GM23338 (cell line): ENCODE measurements around the gene FCRLA. TPM values are rescaled to one million over a fixed set of nuclear protein-coding genes. Genes with fewer than 3 reads are reported as not detected.

Experiments
- ATAC-seq: fragments of 200-7000 bp; cut with Tn5 transposase; 3 replicates; pipeline ENCODE4 v1.9.1; 2020
- DNase-seq: peaks from one replicate; pipeline ENCODE4 v3.0.0-alpha.2; 2015; ENCODE audit warnings: low spot score
- H2AFZ ChIP-seq: fragments of 200-600 bp; sonication (generic); 2 replicates; pipeline ENCODE4 v1.8.0; 2016; ENCODE audit warnings: antibody characterized with exemption, mild to moderate bottlenecking, moderate library complexity
- H3F3A ChIP-seq: fragments of 200-600 bp; sonication (generic); replicated peaks from 2 replicates; pipeline ENCODE4 v1.8.0; 2017; ENCODE audit warnings: antibody characterized with exemption, mixed run types, low read depth
- H3K27ac ChIP-seq: fragments of 200-600 bp; sonication (generic); 2 replicates; pipeline ENCODE4 v1.6.1; 2016; ENCODE audit warnings: low read depth
- H3K27me3 ChIP-seq: fragments of 200-600 bp; sonication (generic); 2 replicates; pipeline ENCODE4 v1.8.0; 2016; ENCODE audit warnings: mild to moderate bottlenecking, mixed run types, moderate library complexity; ENCODE audit not compliant: insufficient read depth
- H3K36me3 ChIP-seq: fragments of 200-600 bp; sonication (generic); 2 replicates; pipeline ENCODE4 v1.8.0; 2016; ENCODE audit warnings: mild to moderate bottlenecking; ENCODE audit not compliant: insufficient read depth
- H3K4me1 ChIP-seq: fragments of 200-600 bp; sonication (generic); 2 replicates; pipeline ENCODE4 v1.8.0; 2016; ENCODE audit warnings: mild to moderate bottlenecking, moderate library complexity; ENCODE audit not compliant: insufficient read depth
- H3K4me2 ChIP-seq: fragments of 200-600 bp; sonication (generic); 2 replicates; pipeline ENCODE4 v1.7.1; 2017; ENCODE audit warnings: mixed run types
- H3K4me3 ChIP-seq: fragments of 200-600 bp; sonication (generic); 2 replicates; pipeline ENCODE4 v1.6.1; 2016; ENCODE audit warnings: mixed run types
- H3K79me2 ChIP-seq: fragments of 200-600 bp; sonication (generic); replicated peaks from 2 replicates; pipeline ENCODE4 v1.8.0; 2017; ENCODE audit warnings: mild to moderate bottlenecking; ENCODE audit not compliant: insufficient read depth
- H3K9me2 ChIP-seq: fragments of 200-600 bp; sonication (generic); 2 replicates; pipeline ENCODE4 v1.8.0; 2017; ENCODE audit not compliant: insufficient read depth
- H4K20me1 ChIP-seq: fragments of 200-600 bp; sonication (generic); replicated peaks from 2 replicates; pipeline ENCODE4 v1.8.0; 2017; ENCODE audit warnings: mild to moderate bottlenecking; ENCODE audit not compliant: insufficient read depth
- H3K27ac Mint-ChIP-seq: 2 replicates; pipeline ENCODE4 v1.8.0; 2020; ENCODE audit warnings: inconsistent platforms, mild to moderate bottlenecking, moderate library complexity, mixed read lengths
- H3K27me3 Mint-ChIP-seq: 3 replicates; pipeline ENCODE4 v1.8.0; 2022; ENCODE audit warnings: low read depth, mild to moderate bottlenecking, moderate library complexity, mixed read lengths, inconsistent platforms; ENCODE audit not compliant: insufficient read depth, poor library complexity
- H3K36me3 Mint-ChIP-seq: 3 replicates; pipeline ENCODE4 v1.8.0; 2021; ENCODE audit warnings: low read depth, mild to moderate bottlenecking, inconsistent platforms, moderate library complexity, mixed read lengths
- H3K4me1 Mint-ChIP-seq: 3 replicates; pipeline ENCODE4 v1.8.0; 2020; ENCODE audit warnings: mild to moderate bottlenecking, inconsistent platforms, mixed read lengths
- H3K4me3 Mint-ChIP-seq: 3 replicates; pipeline ENCODE4 v1.8.0; 2021; ENCODE audit warnings: moderate library complexity, mild to moderate bottlenecking, inconsistent platforms, mixed read lengths
- H3K9me3 Mint-ChIP-seq: 3 replicates; pipeline ENCODE4 v1.8.0; 2020; ENCODE audit warnings: moderate library complexity, mild to moderate bottlenecking, inconsistent platforms, mixed read lengths
- CREB1 ChIP-seq: fragments of 250-450 bp; sonication (Bioruptor Pico); IDR thresholded peaks from 2 replicates; pipeline ENCODE4 v1.5.0; 2020; ENCODE audit warnings: low read depth, mild to moderate bottlenecking, moderate library complexity
- CTCF ChIP-seq, 2 experiments: fragments of 200-600 bp in 1 of 2; sonication (generic) in 1 of 2; conservative IDR thresholded peaks; 2 replicates each; pipeline versions ENCODE4 v1.5.1 to v1.6.1; 2016 to 2017; ENCODE audit warnings: antibody characterized with exemption in 2 of 2, low read depth in 2 of 2, mild to moderate bottlenecking in 2 of 2, moderate library complexity in 1 of 2
- EZH2 ChIP-seq: fragments of 200-600 bp; sonication (generic); IDR thresholded peaks from one replicate; pipeline ENCODE4 v1.8.0; 2017; ENCODE audit warnings: antibody characterized with exemption, mild to moderate bottlenecking, low read depth; ENCODE audit not compliant: unreplicated experiment
- EZH2phosphoT487 ChIP-seq: fragments of 200-600 bp; sonication (generic); IDR thresholded peaks from one replicate; pipeline ENCODE4 v1.8.1; 2018; ENCODE audit warnings: antibody characterized with exemption; ENCODE audit not compliant: unreplicated experiment
- JUNB ChIP-seq: IDR thresholded peaks from one replicate; pipeline ENCODE4 v1.6.1; 2016; ENCODE audit warnings: antibody characterized with exemption; ENCODE audit not compliant: unreplicated experiment
- NANOG ChIP-seq: IDR thresholded peaks from 2 replicates; pipeline ENCODE4 v1.6.1; 2016; ENCODE audit warnings: antibody characterized with exemption, borderline replicate concordance
- POLR2AphosphoS5 ChIP-seq: IDR thresholded peaks from 2 replicates; pipeline ENCODE4 v1.6.1; 2016; ENCODE audit warnings: antibody characterized with exemption, low read depth
- REST ChIP-seq: IDR thresholded peaks from one replicate; pipeline ENCODE4 v1.6.1; 2018; ENCODE audit warnings: antibody characterized with exemption; ENCODE audit not compliant: unreplicated experiment
- STAT1 ChIP-seq: IDR thresholded peaks from one replicate; pipeline ENCODE4 v1.6.1; 2016; ENCODE audit warnings: antibody characterized with exemption; ENCODE audit not compliant: unreplicated experiment
- ZNF114 ChIP-seq: fragments of 250-450 bp; sonication (Bioruptor Pico); IDR thresholded peaks from 2 replicates; pipeline ENCODE4 v1.5.0; 2020; ENCODE audit warnings: mild to moderate bottlenecking, moderate library complexity
- ZNF331 ChIP-seq: fragments of 250-450 bp; sonication (Bioruptor Pico); IDR thresholded peaks from 2 replicates; pipeline ENCODE4 v1.5.0; 2020; ENCODE audit warnings: low read depth, mild to moderate bottlenecking, moderate library complexity
- long read RNA-seq: library from polyadenylated mRNA; unstranded; transcript quantifications from one replicate; pipeline ENCODE4 v2.0.0, GENCODE V29; 2020; ENCODE audit not compliant: unreplicated experiment
- polyA plus RNA-seq: library from polyadenylated mRNA; unstranded; fragments of >200 nt; fragmentation: Nextera tagmentation; extraction: Ambion mirVana; gene quantifications from 2 replicates; pipeline ENCODE4 v1.2.1, GENCODE V29; 2016
- total RNA-seq: library from RNA; depleted of rRNA; stranded (reverse); fragments of >200 nt; shearing (Covaris generic); gene quantifications from 2 replicates; pipeline ENCODE4 v1.2.3, GENCODE V29; 2014; rRNA removed
- TF ChIP-seq, protein P1 (sequence below): fragments of 250-450 bp; sonication (Bioruptor Pico); IDR thresholded peaks from 2 replicates; pipeline ENCODE4 v1.5.0; 2020; ENCODE audit warnings: mild to moderate bottlenecking, moderate library complexity
- TF ChIP-seq, protein P2 (sequence below): IDR thresholded peaks from 2 replicates; pipeline ENCODE4 v1.6.1; 2016; ENCODE audit warnings: antibody characterized with exemption

The FCRLA gene
- total RNA-seq (not detected in 2 replicates), polyA plus RNA-seq (0.24 and 0.50 TPM in 2 replicates)
- long read RNA-seq = 0 reads

DNA sequence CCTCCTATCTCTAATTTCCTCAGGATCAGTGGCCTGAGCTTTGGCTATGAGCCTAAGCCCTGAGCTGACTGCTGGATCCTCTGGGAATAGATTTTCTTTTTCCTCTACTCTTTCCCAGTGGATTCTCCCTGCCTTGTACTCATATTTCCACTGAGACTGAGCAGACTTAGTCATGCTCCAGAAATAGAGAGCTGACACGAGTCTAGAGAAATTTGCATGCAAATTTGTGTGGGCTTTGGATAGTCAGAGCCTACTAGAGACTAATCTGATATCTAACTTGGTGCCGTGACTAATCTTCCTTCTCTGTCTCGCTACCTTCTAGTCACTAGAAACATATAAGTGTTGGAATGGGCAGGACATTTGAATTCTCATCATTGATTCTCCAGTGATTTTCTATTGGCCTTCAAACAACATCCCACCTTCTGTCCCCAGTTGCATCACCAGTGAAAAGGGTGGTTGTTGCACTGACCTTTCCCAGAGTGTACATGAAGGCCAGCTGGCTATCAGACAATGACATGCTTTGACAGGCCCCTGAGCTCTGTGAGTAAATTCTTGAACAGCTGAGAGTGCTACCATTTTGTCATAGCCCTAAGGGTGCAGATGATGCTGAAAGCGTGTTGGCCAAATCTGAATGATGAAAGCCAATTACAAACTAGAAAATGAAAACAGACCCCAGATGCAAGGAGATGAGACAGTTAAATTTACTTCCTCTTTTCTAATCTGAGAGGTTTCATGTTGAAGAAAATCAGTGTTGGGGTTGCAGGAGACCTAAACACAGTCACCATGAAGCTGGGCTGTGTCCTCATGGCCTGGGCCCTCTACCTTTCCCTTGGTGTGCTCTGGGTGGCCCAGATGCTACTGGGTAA, at the start of gene FCRLA:
Gene FCRLA (plus strand): TSS at position 748 of the 866 bp plus-strand sequence. CDS start 36 bp downstream, at position 784.
- no peak for ATAC-seq
- no peak within 1 kb of the TSS for H3K4me3 ChIP-seq
- H3K4me1 ChIP-seq = no peaks in the 10 kb centered on the region
- Mint-ChIP-seq H3K27me3 (peaks cover under 1% of the 10 kb centered on the region), H3K27ac (no peak within 1 kb of the TSS), H3K9me3 (no peaks in the 10 kb centered on the region), H3K36me3 (no peaks in the 10 kb centered on the region), H3K4me3 (no peak within 1 kb of the TSS), H3K4me1 (peaks cover 18% of the 10 kb centered on the region)
- no peak within 1 kb of the TSS for H3K27ac ChIP-seq
- TF ChIP-seq STAT1 (no peak), ZNF331 (CRISPR knock-in tag) (no peak), POLR2AphosphoS5 (no peak), EZH2 (no peak), CREB1 (CRISPR knock-in tag) (no peak), CTCF (conservative IDR thresholded peaks at IDR 0.05; ENCODE audit: low read depth in 2 of 2) (no peak), EZH2phosphoT487 (no peak), REST (no peak), JUNB (no peak), NANOG (no peak), ZNF114 (no peak)
- TF ChIP-seq, protein P1, sequence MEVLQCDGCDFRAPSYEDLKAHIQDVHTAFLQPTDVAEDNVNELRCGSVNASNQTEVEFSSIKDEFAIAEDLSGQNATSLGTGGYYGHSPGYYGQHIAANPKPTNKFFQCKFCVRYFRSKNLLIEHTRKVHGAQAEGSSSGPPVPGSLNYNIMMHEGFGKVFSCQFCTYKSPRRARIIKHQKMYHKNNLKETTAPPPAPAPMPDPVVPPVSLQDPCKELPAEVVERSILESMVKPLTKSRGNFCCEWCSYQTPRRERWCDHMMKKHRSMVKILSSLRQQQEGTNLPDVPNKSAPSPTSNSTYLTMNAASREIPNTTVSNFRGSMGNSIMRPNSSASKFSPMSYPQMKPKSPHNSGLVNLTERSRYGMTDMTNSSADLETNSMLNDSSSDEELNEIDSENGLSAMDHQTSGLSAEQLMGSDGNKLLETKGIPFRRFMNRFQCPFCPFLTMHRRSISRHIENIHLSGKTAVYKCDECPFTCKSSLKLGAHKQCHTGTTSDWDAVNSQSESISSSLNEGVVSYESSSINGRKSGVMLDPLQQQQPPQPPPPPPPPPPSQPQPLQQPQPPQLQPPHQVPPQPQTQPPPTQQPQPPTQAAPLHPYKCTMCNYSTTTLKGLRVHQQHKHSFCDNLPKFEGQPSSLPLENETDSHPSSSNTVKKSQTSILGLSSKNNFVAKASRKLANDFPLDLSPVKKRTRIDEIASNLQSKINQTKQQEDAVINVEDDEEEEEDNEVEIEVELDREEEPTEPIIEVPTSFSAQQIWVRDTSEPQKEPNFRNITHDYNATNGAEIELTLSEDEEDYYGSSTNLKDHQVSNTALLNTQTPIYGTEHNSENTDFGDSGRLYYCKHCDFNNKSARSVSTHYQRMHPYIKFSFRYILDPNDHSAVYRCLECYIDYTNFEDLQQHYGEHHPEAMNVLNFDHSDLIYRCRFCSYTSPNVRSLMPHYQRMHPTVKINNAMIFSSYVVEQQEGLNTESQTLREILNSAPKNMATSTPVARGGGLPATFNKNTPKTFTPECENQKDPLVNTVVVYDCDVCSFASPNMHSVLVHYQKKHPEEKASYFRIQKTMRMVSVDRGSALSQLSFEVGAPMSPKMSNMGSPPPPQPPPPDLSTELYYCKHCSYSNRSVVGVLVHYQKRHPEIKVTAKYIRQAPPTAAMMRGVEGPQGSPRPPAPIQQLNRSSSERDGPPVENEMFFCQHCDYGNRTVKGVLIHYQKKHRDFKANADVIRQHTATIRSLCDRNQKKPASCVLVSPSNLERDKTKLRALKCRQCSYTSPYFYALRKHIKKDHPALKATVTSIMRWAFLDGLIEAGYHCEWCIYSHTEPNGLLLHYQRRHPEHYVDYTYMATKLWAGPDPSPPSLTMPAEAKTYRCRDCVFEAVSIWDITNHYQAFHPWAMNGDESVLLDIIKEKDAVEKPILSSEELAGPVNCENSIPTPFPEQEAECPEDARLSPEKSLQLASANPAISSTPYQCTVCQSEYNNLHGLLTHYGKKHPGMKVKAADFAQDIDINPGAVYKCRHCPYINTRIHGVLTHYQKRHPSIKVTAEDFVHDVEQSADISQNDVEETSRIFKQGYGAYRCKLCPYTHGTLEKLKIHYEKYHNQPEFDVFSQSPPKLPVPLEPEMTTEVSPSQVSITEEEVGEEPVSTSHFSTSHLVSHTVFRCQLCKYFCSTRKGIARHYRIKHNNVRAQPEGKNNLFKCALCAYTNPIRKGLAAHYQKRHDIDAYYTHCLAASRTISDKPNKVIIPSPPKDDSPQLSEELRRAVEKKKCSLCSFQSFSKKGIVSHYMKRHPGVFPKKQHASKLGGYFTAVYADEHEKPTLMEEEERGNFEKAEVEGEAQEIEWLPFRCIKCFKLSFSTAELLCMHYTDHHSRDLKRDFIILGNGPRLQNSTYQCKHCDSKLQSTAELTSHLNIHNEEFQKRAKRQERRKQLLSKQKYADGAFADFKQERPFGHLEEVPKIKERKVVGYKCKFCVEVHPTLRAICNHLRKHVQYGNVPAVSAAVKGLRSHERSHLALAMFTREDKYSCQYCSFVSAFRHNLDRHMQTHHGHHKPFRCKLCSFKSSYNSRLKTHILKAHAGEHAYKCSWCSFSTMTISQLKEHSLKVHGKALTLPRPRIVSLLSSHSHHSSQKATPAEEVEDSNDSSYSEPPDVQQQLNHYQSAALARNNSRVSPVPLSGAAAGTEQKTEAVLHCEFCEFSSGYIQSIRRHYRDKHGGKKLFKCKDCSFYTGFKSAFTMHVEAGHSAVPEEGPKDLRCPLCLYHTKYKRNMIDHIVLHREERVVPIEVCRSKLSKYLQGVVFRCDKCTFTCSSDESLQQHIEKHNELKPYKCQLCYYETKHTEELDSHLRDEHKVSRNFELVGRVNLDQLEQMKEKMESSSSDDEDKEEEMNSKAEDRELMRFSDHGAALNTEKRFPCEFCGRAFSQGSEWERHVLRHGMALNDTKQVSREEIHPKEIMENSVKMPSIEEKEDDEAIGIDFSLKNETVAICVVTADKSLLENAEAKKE (CRISPR knock-in tag) = no peak
- TF ChIP-seq, protein P2, sequence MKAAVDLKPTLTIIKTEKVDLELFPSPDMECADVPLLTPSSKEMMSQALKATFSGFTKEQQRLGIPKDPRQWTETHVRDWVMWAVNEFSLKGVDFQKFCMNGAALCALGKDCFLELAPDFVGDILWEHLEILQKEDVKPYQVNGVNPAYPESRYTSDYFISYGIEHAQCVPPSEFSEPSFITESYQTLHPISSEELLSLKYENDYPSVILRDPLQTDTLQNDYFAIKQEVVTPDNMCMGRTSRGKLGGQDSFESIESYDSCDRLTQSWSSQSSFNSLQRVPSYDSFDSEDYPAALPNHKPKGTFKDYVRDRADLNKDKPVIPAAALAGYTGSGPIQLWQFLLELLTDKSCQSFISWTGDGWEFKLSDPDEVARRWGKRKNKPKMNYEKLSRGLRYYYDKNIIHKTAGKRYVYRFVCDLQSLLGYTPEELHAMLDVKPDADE = no peak
- peaks cover 4% of the 10 kb centered on the region; the same call in 1 of the 2 replicates for H3K9me2 ChIP-seq
- H3K4me2 ChIP-seq = no peak within 1 kb of the TSS
- H3K27me3 ChIP-seq = no peaks in the 10 kb centered on the region
- H3K79me2 ChIP-seq = no peaks in the 10 kb centered on the region
- no peak within 1 kb of the TSS for H2AFZ ChIP-seq
- H4K20me1 ChIP-seq = no peaks in the 10 kb centered on the region
- no peak for DNase-seq
- no peaks in the 10 kb centered on the region for H3F3A ChIP-seq
- H3K36me3 ChIP-seq = no peaks in the 10 kb centered on the region
